ENCODE results near the gene CILP2.

The CILP2 gene

DNA sequence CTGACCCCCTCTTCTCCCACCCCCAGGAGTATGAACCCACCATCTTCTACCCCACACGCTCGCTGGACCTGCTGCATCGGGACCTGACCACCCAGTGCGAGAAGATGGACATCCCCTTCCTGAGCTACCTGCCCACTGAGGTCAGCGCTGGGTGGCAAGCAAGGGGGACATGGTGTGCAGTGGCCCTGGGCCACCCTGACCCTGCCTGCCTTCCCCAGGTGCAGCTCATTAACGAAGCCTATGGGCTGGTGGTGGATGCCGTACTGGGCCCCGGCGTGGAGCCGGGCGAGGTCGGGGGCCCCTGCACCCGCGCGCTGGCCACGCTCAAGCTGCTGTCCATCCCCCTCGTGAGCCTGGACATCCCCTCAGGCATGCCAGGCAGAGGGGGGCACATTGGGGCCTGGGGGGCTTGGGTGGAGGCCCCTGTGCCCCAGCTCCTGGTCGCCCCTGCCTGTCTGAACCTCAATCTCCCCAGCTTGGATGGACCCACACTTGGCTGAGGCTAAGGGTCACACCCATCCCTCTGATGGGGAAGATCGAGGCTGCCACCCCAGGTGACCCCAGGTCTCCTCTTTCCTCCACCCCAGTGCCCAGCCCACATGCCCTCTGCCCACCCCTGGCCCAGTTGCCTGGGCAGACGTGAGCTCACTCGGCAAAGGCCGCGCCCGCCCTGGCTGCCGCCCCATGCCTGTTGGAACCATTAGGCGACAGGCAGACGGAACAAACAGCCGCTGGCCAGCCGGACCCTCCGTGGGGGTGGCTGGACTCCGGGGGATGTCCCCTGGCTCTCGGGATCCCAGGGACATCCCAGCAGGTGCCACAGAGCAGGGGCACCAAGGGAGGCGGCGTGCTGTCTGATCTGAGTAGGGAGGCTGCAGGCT lies 2.5 kb upstream of the CILP2 start:
- H3K36me3 ChIP-seq (ENCODE audit: control insufficient read depth, low read length), result peaks cover 3% of the 10 kb centered on the region; the same call in 1 of the 2 replicates
- no peaks in the 10 kb centered on the region for H3K9me3 ChIP-seq (ENCODE audit: control insufficient read depth, insufficient read depth, low read length)
- H4K20me1 ChIP-seq (ENCODE audit: control insufficient read depth, insufficient read depth, low read depth, low read length), result no peaks in the 10 kb centered on the region
- no peak overlapping the region for H3K4me2 ChIP-seq (ENCODE audit: low read length)
- peaks cover 24% of the 10 kb centered on the region for H3K4me1 ChIP-seq (ENCODE audit: control insufficient read depth, low read length)
- H3K4me3 ChIP-seq (ENCODE audit: low read length), result no peak overlapping the region
- H3K27me3 ChIP-seq (ENCODE audit: control insufficient read depth, low read length), result peaks cover 16% of the 10 kb centered on the region
- no peaks in the 10 kb centered on the region for H3K9me2 ChIP-seq (replicated peaks; ENCODE audit: control insufficient read depth, low read length)
- peaks cover 8% of the 10 kb centered on the region for H3F3A ChIP-seq (ENCODE audit: control insufficient read depth, insufficient read depth)
- TF ChIP-seq, protein P1, sequence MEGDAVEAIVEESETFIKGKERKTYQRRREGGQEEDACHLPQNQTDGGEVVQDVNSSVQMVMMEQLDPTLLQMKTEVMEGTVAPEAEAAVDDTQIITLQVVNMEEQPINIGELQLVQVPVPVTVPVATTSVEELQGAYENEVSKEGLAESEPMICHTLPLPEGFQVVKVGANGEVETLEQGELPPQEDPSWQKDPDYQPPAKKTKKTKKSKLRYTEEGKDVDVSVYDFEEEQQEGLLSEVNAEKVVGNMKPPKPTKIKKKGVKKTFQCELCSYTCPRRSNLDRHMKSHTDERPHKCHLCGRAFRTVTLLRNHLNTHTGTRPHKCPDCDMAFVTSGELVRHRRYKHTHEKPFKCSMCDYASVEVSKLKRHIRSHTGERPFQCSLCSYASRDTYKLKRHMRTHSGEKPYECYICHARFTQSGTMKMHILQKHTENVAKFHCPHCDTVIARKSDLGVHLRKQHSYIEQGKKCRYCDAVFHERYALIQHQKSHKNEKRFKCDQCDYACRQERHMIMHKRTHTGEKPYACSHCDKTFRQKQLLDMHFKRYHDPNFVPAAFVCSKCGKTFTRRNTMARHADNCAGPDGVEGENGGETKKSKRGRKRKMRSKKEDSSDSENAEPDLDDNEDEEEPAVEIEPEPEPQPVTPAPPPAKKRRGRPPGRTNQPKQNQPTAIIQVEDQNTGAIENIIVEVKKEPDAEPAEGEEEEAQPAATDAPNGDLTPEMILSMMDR (IDR thresholded peaks at IDR 0.05; ENCODE audit: low read depth, low read length, poor library complexity, severe bottlenecking), result no peak
- TF ChIP-seq EZH2phosphoT487 (IDR thresholded peaks at IDR 0.05; ENCODE audit: borderline replicate concordance, low read length), result no peak
- no peak overlapping the region for H3K27ac ChIP-seq (ENCODE audit: low read depth, low read length)
- no peaks in the 10 kb centered on the region for H3K79me2 ChIP-seq (ENCODE audit: control insufficient read depth, low read length)

DNA sequence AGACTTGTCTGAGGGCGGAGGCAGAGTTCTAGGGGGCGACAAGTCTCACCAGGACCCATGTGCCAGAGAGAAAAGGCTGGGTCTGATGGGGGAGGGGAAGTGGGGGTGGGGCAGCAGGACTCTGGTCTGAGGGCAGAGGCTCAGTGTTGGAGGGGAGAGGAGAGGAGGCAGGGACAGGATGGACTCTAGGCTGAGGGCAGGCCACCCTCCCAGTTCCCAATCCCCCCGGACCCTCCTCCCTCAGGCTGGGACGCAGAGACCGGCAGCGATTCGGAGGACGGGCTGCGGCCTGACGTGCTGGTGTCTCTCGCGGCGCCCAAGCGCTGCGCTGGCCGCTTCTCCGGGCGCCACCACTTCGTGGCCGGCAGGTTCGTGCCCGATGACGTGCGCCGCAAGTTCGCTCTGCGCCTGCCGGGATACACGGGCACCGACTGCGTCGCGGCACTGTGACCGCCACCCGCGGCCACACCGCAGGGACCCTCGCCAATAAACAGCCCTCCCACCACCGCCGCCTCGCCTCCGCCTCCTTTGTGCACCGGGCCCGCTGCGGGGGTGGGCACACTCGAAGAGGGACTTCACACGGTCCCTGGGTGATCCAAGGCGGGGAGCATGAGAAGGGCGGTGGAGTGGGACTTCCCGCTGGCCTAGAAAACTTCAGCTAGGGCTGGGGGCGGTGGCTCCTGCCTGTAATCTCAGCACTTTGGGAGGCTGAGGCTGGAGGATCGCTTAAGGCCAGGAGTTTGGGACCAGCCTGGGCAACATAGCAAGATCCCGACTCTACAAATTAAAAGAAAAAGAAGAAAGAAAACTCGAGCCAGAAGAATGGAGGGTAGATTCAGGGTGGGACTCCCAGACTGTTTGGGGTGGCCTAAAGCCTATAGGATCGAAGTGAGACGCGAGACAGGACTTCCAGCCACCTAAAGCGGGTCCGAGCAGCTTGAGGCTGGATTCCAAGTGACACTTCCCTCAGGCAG lies 703 bp upstream of the CILP2 start:
- H3F3A ChIP-seq (ENCODE audit: control insufficient read depth, insufficient read depth), result peaks cover 3% of the 10 kb centered on the region
- H3K36me3 ChIP-seq (ENCODE audit: control insufficient read depth, low read length), result no peaks in the 10 kb centered on the region
- no peak overlapping the region for H3K27ac ChIP-seq (ENCODE audit: low read depth, low read length)
- H3K9me2 ChIP-seq (replicated peaks; ENCODE audit: control insufficient read depth, low read length), result no peaks in the 10 kb centered on the region
- H3K27me3 ChIP-seq (ENCODE audit: control insufficient read depth, low read length), result peaks cover 16% of the 10 kb centered on the region
- H3K4me3 ChIP-seq (ENCODE audit: low read length), result peak overlapping the region; percentile 57; the same call in 1 of the 2 replicates
- H3K79me2 ChIP-seq (ENCODE audit: control insufficient read depth, low read length), result no peaks in the 10 kb centered on the region
- H3K9me3 ChIP-seq (ENCODE audit: control insufficient read depth, insufficient read depth, low read length), result no peaks in the 10 kb centered on the region
- H3K4me2 ChIP-seq (ENCODE audit: low read length), result peak overlapping the region; percentile 55
- TF ChIP-seq, protein P1 (IDR thresholded peaks at IDR 0.05; ENCODE audit: low read depth, low read length, poor library complexity, severe bottlenecking), result no peak
- no peak for TF ChIP-seq EZH2phosphoT487 (IDR thresholded peaks at IDR 0.05; ENCODE audit: borderline replicate concordance, low read length)
- H3K4me1 ChIP-seq (ENCODE audit: control insufficient read depth, low read length), result peaks cover 30% of the 10 kb centered on the region
- no peaks in the 10 kb centered on the region for H4K20me1 ChIP-seq (ENCODE audit: control insufficient read depth, insufficient read depth, low read depth, low read length)

DNA sequence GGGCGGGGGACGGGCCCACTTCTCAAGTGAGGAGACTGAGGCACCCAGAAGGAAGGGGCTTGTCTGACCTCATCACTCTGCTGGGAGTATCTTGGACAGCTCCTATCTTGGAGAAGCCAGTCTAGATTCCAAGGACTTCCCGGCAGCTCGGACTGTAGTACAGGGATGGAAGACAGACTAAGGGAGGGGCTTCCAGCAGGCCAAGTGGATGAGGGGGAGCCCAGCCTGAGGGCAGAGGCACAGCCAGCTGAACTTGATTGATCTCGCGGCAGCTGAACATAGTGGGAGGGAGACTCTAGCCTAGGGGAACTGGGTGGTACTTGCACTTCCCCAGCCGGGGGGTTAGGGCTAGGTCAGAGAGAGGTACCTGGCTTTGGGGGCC lies 711 bp downstream of the CILP2 start:
- no peaks in the 10 kb centered on the region for H3K36me3 ChIP-seq (ENCODE audit: control insufficient read depth, low read length)
- H3F3A ChIP-seq (ENCODE audit: control insufficient read depth, insufficient read depth), result peaks cover 3% of the 10 kb centered on the region
- no peak overlapping the region for H3K27ac ChIP-seq (ENCODE audit: low read depth, low read length)
- H3K79me2 ChIP-seq (ENCODE audit: control insufficient read depth, low read length), result no peaks in the 10 kb centered on the region
- no peaks in the 10 kb centered on the region for H4K20me1 ChIP-seq (ENCODE audit: control insufficient read depth, insufficient read depth, low read depth, low read length)
- peaks cover 24% of the 10 kb centered on the region for H3K4me1 ChIP-seq (ENCODE audit: control insufficient read depth, low read length)
- TF ChIP-seq, protein P1 (IDR thresholded peaks at IDR 0.05; ENCODE audit: low read depth, low read length, poor library complexity, severe bottlenecking), result no peak
- no peak; the same call in 1 of the 2 replicates for TF ChIP-seq EZH2phosphoT487 (IDR thresholded peaks at IDR 0.05; ENCODE audit: borderline replicate concordance, low read length)
- peak overlapping the region; percentile 57 for H3K4me3 ChIP-seq (ENCODE audit: low read length)
- H3K27me3 ChIP-seq (ENCODE audit: control insufficient read depth, low read length), result peaks cover 16% of the 10 kb centered on the region
- H3K9me3 ChIP-seq (ENCODE audit: control insufficient read depth, insufficient read depth, low read length), result no peaks in the 10 kb centered on the region
- H3K9me2 ChIP-seq (replicated peaks; ENCODE audit: control insufficient read depth, low read length), result no peaks in the 10 kb centered on the region
- H3K4me2 ChIP-seq (ENCODE audit: low read length), result peak overlapping the region; percentile 55

All from DOHH2 (cell line).